Measurements from ENCODE around the gene CNTFR.

Gene CNTFR

DNA sequence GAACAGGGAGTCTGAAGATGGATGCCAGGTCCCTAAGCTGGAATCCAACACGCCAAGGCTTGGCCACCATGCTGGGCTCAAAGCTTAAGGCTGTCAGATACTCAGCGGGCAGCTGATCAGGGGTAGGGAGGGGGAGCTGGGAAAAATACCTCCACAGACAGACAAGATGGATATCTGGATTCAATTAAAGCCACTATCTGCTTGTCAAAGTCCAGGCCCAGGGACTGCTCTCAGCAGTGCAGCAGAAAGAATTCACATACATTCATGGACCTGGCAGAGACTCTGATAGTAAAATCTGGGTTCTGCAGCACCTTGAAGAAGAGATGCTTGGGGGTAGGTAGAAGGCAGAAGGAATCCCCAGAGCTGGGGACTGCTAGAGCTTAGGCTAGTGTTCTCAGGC lies 25.6 kb upstream of the CNTFR start:
- DNase-seq: no peak

DNA sequence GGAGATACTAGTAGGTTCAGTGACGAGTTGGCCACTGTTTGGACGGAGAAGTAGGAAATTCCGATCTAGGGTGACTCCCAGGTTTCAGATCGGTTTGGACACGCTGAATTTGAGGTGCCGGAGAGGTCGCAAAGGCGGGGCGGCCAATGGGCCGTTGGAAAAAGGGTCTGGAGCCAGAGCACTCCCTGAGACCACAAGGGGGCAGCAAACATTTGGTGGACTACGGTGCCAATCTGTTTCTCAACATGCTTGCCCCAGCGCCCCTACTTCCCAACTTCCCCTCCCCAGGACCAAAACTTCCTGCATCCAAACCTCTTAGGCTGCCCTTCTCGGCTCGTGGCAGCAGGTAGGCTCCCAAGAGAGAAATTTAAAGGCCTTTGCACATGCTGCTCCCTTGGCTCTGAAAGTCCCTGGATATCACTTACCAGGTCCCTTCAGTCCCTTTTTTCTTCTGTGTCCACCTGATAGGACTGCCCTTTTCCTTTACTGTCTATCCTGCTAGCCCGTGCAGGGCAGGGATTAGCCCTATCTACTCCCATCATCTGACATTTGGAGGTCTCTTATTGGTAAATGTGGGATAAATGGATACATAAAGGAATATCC lies 23.4 kb upstream of the CNTFR start:
- peak; percentile 85 for DNase-seq

DNA sequence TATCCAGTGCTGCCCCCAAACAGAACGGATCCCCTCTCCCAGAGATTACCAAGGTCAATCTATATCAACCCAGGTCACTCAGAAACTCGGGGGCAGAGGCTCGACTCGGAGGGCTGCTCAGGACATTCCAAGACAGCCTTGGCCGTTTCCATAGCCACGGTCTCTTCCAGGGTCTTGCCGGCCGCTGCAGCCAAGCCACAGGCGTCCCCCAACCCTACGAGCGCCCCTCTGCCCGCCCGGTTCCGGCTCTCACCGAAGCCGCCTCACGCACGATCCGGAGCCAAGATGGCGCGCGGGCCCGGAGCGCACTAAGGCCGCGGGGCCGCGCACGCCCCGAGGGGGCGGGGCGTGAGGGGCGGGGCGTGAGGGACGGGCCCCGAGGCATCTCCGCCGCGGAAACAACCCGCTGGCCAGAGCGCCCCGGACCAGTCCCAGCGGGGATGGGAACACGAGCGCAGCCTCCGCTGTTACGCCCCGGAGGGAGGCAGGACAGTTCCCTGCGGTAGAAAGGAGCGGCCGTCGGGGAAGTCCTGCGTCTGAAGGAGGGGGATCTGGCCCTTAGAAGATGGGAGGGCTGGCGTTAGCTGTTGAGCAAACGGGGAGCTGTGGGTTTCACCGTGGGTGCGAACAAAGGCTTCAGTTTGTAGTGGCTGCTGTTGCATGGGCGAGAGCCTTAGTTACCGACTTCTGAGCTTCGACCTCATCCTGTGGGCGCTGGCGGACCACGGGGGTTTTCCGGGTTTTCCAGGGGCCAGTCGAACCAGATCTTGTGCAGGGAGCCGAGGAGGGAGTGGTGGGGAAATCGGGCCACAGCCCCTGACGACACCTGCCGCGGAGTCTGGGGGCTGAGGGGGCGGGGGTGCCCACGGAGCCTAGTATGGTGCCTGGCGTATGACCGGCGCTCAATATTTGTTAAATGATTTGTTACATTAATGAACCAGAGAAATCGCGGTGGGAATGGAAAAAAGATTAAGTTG lies 22.6 kb upstream of the CNTFR start, which contains the start of gene RPP25L:
Gene RPP25L (minus strand): TSS at position 287 of the 977 bp plus-strand sequence. CDS start 801 bp downstream, outside the sequence.
- peak; percentile 91 for DNase-seq

DNA sequence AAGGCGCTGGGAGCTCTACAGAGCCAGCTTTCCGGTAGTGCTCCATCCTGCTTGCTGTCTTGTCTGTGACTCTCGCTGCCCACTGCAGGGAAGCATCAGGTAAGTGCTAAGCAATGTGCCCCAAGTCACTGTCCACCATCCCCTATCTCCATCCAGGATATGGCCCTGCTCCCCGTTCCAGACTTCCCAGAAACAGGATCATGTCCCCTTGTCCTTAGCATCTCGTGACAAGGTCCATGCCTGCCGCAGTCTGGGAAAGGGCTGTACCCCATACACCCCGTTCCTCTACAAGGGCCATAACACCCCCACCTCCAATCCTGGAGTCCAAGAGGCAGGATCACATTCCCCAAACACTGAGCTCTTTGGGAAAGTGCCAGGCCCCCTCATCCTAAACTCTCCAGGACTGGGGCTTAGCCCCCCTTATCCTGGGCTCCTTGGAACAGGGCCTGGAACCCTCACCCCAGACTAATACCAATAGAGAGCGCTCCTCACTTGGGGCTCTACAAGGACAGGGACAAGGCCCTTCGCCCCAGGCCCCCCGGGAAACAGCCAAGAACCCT lies 21.8 kb upstream of the CNTFR start:
- DNase-seq: no peak

DNA sequence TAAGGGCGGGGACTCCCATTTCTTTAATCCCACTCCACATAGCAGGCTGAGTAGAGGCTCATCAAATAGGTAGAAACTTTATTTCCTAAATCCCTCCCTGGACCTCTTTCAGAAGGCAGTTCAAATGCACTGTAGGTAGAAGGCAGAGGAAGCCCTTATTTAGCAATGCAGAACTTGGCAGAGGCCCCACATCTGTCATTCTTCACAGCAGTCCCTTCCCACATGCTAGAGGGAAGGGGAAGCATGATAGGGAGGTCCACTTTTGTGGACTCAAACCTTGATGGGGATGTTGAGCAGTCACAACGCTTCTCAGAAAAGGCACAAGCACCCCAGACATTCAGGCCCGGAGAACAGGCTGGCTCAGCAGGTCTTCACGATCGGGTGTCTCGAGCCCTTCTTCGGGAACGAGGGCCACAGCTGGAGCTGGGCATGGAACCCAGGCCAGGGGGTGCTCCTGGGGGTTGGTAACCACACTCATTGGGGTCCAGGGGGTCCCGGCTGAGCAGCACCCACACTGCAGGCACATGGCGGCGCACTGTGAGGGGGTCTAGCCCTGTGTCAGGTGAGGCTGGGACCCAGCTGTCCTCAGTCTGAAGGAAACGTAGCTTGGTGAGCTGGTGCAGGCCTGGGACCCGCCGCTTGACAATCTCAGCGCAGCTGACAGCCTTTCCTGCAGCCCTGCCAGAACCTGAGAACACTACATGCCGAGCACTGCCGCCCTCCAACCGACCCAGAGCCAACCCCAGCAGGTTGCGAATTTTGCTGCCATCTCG lies 21.1 kb upstream of the CNTFR start:
- DNase-seq: no peak

DNA sequence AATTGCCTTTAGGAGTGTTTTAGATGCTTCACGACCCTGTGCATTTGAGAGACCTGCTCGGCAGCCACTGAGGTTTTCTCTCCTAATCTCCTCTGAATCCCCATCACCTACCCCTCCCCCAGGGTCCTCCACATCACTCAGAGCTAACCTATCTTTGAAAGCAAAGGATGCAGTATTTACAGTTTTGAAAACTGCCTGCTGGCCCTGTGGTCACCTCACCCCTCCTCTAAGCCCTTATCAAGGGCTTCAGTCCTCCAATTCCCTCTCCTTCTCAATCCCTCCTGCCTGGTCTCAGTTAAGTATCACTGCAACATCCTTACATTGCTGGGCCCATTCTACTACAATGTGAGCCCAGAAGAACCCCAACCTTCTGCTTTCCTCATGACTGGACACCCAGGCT lies 17.8 kb upstream of the CNTFR start:
- no peak for DNase-seq

DNA sequence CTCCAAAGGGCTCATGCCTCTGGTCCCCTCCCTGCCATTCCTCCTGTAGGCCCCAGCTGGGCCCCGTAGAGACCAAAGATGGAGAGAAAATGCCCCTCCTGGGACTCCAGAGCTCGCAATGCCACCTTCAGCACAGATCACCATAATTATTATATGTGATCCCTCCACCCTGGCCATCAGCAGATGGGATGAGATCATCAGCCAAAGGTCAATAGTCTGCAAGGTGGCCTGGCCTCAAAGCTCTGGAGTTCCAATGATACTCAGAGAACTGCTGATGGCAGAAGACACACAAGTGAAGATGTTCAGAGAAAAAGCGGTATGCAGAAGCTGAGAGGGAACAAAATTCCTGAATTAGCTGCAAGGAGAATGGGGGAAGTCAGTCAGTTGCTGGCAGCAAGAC lies 17.4 kb upstream of the CNTFR start:
- DNase-seq: no peak

DNA sequence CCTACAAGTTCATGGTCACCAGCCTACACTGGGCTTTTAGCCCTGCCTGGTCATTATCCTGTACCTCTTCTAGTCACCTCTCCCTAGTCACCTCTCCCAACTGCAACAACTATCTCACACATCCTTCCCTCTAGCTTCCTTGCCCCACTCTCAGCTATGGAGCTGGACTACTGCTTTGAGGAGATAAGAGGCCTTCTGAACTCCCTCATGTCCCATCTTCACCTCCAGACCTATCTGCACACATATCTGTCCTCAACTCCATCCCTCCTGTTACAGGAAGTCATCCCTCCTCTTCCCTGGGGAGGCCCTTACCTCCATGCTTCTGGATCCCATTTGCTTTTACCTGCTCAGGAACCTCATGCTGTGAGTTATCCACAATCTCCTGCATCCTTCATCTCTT lies 16.7 kb upstream of the CNTFR start:
- DNase-seq: no peak

DNA sequence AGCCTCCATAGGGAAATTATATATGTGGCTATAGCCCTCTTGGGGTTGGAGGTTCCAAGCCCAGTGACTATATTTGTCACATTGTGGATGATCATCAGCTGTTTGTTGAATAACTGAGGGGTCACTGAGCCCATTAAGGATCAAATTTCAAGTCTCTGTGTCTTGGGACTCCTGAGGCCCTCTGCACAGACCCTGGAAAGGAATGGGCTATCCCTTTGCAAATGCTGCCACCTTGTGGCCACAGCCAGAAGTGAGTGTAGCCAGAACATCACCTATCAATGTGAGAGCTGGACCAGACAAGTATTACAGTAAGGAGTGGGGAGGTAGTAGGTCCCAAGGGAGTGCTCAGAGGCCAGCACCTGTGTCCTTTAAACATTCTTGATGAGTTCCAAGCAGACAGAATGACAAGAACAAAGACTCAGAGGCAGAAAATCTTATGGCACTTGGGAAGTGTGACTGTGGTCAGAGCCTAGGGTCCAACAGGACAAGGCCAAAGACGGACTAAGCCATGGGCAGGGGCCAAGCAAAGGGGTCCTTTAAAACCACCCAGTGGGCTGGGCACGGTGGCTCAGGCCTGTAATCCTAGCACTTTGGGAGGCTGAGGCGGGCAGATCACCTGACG lies 14.2 kb upstream of the CNTFR start:
- DNase-seq: peak; percentile 77

DNA sequence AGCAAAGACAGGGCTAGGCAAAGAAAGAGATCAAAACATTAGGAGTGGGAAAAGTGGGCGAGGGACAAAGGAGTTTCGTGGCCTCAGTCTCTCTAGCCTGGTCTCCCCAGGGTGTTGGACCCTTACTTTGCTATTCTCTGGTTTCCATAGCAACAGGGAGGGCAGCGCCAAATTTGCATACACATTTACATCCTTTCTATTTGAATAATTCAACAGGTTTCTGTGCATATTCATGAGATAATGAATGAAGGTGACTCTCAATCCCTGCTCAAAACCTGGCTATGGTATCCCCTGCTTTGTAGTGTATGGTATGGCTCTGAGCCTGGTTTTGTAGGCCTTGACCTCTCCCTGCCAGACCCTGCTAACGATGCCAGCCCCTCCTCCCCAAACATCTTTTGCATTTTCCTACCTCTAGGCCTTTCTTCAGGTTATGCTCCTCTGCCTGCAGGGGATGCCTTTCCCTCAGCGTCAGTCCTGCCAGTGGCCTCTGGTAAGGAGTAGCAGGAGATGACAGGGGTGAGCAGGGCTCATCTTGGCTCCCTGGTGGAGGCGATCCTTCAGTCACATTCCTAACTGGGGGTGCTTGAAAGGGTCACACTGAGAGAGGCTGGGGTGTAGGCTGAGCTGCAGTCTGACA lies 12.5 kb upstream of the CNTFR start:
- DNase-seq: no peak

DNA sequence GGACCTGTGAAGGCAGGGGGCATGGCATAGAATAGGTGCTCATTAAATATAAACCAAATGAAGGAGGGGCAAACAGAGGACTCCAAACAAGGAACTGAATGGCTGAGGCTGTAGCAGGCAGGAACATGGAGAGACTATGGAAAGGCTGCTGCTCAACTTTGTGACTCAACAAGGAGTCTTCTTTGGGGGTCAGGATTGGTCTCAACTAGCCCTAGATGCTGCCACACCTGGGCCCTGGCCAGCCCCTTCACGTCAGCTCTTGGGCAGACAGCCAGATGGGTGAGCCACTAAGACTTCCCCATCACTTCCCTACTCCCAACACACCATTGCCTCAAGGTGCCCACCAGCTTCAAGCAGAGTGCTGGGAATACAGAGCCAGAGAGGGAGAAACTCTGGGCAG lies 11.4 kb upstream of the CNTFR start:
- DNase-seq: no peak

DNA sequence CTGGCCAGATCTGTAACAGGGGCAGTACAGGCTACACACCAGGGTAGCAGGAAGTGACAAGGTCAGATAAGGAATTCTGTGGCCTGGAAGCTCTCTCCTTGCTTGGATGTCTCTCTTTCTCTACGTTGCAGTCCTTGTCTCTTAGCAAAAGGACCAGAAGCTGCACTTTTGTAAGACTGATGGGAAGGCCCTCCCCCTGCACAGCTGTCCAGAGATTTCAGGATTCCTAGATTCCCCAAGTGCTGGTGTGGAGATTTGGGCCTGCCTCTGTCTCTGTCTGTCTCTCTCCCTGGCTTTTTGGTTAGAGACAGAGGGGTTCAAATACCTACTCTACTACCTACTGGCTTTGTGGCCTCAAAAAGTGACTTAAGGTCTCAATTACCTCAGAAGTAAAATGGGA lies 10.0 kb upstream of the CNTFR start:
- no peak for DNase-seq

DNA sequence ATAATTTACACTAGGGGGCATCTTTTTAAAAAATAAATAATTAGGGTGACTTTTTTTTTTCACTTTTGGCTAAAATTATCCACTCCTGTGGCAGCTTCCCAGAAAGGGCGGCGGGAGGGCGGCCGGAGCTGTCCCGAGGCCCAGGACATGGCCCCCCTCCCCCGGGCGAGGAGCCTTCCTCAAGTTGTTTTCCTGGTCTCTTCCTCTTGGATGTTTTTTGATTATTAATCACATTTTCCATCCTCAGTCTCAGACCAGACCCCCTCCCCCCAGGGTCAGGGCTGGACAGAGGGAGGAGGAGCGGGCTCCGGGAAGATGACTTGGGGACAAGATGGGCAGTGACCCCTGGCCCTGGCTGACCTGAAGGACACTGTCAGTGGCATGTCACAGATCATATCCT lies 4.7 kb upstream of the CNTFR start:
- no peak for DNase-seq

DNA sequence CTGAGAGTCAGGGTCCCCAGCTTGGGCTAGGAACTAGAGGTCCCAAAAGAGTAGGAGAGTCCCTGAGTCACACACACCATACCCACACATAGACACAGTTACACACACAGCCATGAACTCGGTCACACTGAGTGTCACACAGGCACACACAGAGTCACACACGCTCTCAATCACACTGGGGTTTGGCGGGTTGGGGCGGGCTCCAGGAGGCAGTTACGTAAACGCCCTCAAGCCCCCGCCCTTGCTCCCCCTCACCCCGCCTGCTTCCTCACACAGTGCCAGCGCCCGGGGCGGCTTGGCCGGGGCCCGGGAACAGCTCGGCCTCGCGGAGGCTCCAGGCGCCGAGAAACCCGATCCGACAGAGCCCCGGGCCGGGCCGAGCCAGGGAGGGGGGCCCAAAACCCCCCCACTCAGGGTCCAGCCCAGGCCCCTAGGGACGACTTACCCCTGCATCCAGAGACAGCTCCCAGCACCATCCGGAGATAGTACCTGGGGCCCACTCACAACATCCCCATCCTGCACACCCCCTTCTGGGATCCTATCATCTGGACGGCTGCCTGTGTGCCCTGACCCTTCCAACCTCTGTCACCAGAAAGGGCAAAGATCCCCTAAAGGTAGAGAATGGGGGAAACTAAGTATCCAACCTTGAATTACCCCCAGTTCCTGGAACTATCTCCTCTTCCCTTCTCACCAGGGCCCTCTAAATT lies 3.5 kb upstream of the CNTFR start:
- DNase-seq: no peak

DNA sequence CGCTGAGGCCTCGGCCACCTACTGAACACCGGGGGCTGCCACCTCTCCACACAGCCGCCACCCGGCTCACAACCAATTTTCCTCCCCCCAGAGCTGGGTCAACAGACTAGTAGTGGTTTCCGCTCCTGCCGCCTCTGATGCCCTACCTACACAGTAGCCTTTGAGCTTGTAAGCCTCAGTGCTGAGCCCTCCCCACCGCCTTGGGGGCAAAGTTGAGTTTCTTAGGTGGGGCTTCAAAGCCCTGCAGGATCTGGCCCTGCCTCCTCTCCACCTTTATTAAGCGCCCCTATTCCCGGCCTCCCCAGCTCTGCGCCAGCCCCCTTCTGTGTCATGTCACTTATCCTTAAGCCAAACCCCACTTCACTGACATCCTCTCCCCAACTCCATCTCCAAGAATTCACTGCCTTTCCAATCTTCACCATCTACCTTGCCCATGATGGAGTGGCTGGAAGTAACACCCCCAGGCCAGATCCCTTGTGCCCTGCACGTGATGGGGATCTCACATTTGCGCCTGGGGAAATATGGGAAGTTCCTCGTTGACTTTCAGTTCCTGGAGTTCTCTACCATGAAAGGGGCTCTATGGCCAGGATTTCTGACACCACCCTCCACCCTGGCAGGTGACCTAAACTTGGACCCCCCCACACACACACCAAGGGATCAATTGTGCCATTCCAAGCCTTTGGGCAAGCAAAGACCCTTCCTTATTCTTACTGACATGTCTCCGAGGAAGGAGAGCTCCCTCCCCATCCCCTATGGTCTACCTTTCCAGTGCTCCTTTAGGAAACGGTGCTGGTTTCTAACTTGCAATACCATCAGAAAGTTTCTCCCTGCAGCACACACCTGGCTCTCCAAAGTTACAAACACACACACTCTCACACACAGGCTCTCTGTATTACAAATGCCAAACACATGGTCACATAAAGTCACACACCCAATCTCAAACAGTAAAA lies 2.7 kb upstream of the CNTFR start:
- no peak for DNase-seq

DNA sequence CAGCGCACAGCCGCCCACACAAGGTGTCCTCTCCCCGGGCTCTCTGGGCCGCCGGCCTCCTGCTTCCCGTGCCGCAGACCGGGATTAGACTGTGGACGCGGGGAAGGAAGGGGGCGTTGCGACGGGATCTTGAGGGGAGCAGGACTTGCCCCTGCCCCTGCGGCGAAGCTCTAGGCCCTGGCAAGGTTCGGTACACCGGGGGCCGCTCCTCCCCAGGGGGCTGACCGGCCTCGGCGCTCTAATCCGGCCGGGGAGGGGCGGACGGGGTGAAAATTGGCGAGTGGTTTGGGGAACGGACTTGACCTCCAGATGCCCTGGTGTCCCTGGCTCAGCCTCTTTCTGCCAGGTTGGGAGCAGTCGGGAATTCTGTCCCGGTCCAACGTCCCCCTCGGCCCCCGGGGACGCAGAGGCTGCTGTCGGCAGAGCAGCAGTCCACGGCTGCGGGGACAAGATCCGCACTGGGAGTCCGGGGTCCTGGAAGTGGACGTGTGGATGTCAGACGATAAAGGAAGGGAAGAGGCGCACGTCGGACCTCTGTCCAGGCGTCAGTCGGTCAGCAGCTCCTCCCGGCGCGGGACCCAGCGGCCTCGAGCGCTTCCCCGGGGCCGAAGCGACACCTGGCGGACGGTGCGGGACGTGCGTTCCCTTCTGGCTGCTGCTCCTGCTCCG lies 1.9 kb upstream of the CNTFR start:
- peak; percentile 72 for DNase-seq

DNA sequence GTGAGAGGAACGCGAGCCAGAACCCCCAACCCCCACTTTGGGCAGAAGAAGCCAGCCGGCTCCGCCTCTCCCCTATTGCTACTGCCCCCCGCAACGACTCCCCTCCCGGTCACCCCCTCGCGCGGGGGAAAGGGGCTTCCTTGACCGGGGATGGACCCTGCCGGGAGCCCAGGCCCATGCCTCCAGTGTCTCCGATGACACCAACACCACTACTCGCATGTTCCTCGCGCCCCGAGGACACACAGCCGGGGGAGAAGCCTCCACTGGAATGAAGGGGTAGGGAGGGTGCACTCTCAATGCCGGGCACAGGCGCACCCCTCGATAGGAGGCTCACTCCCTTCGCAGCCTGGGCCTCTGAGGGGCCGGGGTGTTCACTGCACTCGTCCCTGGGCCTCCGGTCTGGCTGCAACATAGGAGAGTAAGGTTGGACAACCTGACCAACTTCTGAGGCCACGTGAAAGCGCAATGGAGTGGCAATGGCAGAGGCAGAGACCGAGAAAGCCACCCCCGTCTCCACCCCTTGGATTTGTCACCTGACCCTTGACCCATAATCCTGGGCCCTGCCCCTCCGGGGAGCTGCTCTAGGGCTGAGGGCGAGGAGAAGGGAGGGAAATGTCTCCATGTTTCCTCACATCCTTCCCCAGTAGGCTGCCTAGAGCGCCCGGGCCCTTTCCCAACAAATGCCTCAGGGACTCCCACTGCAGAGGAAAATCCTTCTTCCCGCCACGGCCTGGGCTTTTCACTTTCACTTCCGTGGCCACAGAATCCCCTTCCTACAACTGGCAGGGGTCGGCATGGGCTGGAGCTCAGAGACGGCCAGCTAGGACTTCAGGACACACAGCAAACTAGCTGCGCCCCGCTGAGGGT lies 1.1 kb upstream of the CNTFR start:
- DNase-seq: no peak

Data from RPMI8226 (cell line).